ENCODE measurements around the gene SMPX.

The SMPX gene

DNA sequence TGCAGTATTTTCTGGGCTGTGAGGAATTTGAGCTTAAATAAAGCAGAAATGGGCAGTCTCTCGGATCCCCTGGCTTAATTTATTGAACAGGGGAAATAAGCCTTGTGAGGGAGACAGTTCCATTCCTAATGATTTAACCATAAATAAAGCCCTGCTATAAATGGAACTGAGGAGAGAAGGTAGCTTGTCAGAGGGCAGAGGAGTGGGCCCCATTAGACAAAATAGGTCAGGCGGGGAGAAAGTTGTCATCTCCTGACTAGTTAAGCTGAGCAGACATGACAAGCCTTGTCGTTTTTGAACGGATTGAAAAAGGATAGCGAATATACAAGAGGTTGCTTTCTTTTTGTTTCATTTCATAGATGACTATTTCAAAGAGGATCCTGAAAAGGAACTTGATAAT is 39.3 kb downstream of the SMPX start:
- H3K4me3 Mint-ChIP-seq: peak overlapping the region; percentile 16
- H3K4me1 Mint-ChIP-seq: peaks cover 42% of the 10 kb centered on the region

DNA sequence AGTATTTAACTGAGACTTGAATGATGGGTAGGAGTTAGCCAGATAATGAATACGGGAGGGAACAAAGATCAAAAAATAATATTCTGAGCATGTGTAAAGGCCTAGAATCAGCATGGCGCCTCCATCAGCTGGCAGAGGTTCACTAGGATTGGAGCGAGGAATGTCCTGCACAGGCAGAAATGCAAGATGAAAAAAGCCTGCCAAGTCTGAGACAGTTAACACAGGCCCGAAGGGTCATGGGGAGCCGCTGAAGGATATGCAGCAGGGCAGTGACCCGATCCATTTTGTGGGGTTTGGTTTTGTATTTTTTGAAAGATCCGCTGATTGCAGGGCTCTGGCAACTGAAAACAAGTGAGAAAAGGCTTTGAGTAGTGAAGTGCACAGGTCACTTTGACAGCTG is 40.1 kb downstream of the SMPX start:
- DNase-seq: no peak
- Mint-ChIP-seq H3K9me3 (peaks cover 15% of the 10 kb centered on the region), H3K27me3 (ENCODE audit: low read depth, poor library complexity) (peaks cover 4% of the 10 kb centered on the region), H3K4me3 (peak overlapping the region; percentile 39), H3K4me1 (peaks cover 42% of the 10 kb centered on the region), H3K27ac (peak overlapping the region; percentile 87), H3K36me3 (ENCODE audit: low read depth) (no peaks in the 10 kb centered on the region)
- TF ChIP-seq, protein P1, sequence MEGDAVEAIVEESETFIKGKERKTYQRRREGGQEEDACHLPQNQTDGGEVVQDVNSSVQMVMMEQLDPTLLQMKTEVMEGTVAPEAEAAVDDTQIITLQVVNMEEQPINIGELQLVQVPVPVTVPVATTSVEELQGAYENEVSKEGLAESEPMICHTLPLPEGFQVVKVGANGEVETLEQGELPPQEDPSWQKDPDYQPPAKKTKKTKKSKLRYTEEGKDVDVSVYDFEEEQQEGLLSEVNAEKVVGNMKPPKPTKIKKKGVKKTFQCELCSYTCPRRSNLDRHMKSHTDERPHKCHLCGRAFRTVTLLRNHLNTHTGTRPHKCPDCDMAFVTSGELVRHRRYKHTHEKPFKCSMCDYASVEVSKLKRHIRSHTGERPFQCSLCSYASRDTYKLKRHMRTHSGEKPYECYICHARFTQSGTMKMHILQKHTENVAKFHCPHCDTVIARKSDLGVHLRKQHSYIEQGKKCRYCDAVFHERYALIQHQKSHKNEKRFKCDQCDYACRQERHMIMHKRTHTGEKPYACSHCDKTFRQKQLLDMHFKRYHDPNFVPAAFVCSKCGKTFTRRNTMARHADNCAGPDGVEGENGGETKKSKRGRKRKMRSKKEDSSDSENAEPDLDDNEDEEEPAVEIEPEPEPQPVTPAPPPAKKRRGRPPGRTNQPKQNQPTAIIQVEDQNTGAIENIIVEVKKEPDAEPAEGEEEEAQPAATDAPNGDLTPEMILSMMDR (IDR thresholded peaks at IDR 0.05): no peak

More for the DNA sequence above, 39.3 kb downstream of the SMPX start:
- TF ChIP-seq, protein P1 (IDR thresholded peaks at IDR 0.05): no peak
- Mint-ChIP-seq H3K27me3 (ENCODE audit: low read depth, poor library complexity) (peaks cover 4% of the 10 kb centered on the region), H3K27ac (peak overlapping the region; percentile 87), H3K36me3 (ENCODE audit: low read depth) (no peaks in the 10 kb centered on the region), H3K9me3 (peaks cover 7% of the 10 kb centered on the region)
- no peak for DNase-seq

DNA sequence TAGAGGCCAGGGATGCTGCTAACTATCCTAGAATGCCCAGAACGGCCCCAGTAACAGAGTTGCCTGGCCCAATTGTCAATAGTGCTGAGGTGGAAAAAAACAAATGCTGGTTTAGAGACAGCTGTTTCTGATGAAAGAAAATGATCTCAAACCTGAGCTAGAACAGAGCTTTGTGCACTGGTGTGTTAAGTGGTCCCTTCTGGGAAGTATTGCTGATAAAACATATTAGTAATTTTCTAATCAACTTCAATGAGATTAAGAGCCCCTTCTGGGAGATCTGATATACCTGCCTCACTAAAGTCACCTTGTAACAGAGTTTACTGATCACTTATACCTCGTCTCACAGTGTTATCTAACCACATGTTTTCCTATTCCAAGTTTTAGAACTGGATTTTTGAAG is 42.1 kb downstream of the SMPX start:
- TF ChIP-seq, protein P1 (IDR thresholded peaks at IDR 0.05): no peak
- Mint-ChIP-seq H3K27ac (no peak overlapping the region), H3K4me1 (peaks cover 42% of the 10 kb centered on the region), H3K9me3 (peaks cover 20% of the 10 kb centered on the region), H3K36me3 (ENCODE audit: low read depth) (no peaks in the 10 kb centered on the region), H3K27me3 (ENCODE audit: low read depth, poor library complexity) (peaks cover 7% of the 10 kb centered on the region), H3K4me3 (no peak overlapping the region)
- no peak for DNase-seq

DNA sequence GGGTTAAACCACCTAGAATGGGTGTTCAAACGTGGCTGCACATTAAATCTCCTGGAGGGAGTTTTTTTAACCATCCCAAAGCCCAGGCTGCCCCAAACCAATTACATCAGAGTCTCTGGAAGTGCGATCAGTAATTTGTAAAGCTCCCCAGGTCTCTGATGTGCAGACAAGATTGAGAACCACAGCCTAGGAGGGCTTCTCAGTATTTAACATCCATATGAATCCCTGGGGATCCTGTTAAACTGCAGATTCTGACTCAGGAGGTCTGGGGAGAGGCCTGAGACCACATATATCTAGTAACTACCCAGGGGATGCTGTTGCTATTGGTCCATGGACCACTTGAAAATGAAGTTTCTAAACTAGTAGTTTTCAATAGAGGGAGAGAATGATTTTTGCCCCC is 42.6 kb downstream of the SMPX start:
- Mint-ChIP-seq H3K36me3 (ENCODE audit: low read depth) (no peaks in the 10 kb centered on the region), H3K27me3 (ENCODE audit: low read depth, poor library complexity) (peaks cover 10% of the 10 kb centered on the region), H3K4me1 (peaks cover 42% of the 10 kb centered on the region), H3K27ac (no peak overlapping the region), H3K9me3 (peaks cover 20% of the 10 kb centered on the region), H3K4me3 (no peak overlapping the region)
- TF ChIP-seq, protein P1 (IDR thresholded peaks at IDR 0.05): no peak
- DNase-seq: no peak

DNA sequence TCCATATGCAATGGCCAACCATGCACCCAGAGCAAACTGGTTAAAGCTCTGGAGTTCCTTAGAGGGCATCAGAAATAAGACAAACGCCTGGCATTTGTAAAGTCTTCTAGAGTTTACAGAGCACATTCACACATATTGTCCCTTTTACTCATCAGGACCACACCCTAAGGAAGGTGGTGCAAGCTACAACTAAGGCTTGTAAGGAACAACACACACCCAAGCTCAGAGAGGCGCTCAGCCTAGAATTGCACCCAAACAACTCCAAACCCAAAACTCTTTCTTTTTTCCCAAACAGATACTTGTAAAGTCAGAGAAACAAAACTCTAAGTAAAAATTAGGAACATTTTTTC is 46.1 kb downstream of the SMPX start:
- Mint-ChIP-seq H3K4me1 (peaks cover 13% of the 10 kb centered on the region), H3K27me3 (ENCODE audit: low read depth, poor library complexity) (peaks cover 8% of the 10 kb centered on the region), H3K36me3 (ENCODE audit: low read depth) (no peaks in the 10 kb centered on the region), H3K27ac (no peak overlapping the region), H3K9me3 (peaks cover 27% of the 10 kb centered on the region), H3K4me3 (no peak overlapping the region)
- DNase-seq: no peak
- TF ChIP-seq, protein P1 (IDR thresholded peaks at IDR 0.05): no peak

DNA sequence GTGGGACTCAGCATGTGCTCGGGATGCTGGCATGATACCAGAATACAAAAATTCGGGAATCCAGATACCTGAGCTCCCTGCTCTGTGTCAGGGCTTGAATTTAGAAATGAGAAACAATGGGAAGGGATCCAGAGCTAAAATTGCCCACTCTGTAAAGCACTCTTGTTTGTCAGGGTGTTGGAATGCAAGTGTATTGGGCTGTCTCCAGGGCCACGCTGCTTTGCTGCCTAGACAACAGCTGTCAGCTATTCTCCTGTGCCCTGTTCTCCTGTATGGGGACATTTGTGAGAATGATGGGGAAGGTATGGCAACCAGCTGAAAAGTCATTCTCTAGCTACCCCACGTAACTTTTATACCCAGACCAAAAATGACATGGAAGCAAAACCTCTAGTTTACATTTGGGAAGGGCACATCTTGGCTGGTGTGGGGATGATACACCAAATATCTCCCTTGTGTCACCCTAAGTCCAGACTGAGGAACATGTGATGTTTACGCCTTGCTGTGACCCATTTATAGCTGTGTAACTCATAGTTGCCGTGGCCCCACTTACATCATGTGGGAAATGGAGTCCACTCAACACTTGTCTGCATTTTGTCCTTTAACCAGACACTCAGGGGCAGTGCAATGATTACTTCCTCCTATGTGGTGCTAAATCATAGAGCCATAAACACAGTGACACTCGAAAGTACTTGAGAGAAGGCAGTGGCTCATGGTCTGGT is 46.6 kb downstream of the SMPX start:
- DNase-seq: no peak
- H3K4me3 Mint-ChIP-seq: no peak overlapping the region
- H3K4me1 Mint-ChIP-seq: peaks cover 7% of the 10 kb centered on the region
- no peak overlapping the region for H3K27ac Mint-ChIP-seq
- no peaks in the 10 kb centered on the region for H3K36me3 Mint-ChIP-seq (ENCODE audit: low read depth)
- TF ChIP-seq, protein P1 (IDR thresholded peaks at IDR 0.05): no peak
- peaks cover 27% of the 10 kb centered on the region for H3K9me3 Mint-ChIP-seq
- H3K27me3 Mint-ChIP-seq (ENCODE audit: low read depth, poor library complexity): peaks cover 8% of the 10 kb centered on the region
